NCI-H2171 treated with DMSO at 0.1 percent for 48 hours (cell line): ENCODE measurements around the gene ANTXRL.
"Not testable (repeated sequence)": the region's sequence is repeated elsewhere in the genome, so short reads cannot be mapped to it uniquely, and the experiment has no call there.

Experiments used
- DNase-seq: peaks from one replicate; lab custom pipeline; 2025; lab: John Stamatoyannopoulos, UW

ANTXRL gene

DNA sequence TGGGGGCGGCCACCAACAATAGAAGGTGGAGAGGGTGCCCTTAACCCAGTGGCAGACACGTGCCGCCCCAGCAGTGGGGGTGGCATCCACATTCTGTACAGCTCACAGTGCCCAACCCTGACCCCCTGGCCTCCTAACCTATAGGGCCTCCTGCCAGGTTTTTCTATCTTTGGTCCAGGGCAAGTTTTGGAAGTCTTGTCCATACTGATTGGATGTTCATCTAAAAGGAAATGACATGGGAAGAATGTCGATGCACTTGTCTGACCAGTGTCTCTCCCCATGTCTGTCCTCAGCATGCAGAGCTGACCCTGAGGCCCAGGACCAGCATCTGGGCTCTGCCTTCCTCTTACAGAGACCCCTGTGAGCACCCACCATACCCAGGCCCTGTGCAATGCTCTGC is 32.3 kb upstream of the ANTXRL start:
- no peak for DNase-seq

DNA sequence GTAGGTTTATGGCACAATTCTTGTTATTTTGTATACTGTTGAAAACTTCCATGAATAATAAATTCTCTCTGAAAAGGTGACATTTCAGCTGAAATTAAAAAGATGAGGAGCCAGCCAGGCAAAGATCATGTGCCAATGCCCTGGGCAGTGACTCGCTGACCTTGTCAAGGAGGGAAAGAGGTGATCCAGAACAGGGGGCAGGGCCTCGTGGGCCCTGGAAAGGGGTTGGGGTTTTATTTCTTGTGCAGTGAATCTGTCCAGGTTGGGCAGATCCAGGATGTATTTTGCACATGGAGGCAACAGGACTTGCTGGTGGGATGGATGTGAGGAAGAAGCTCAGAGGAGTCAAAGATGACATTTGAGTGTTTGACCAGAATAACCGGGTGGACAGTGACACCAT is 31.6 kb upstream of the ANTXRL start:
- not testable (repeated sequence) for DNase-seq

- DNase-seq: peak; percentile 32
These were observed 30.7 kb upstream of the ANTXRL start for GRCh38 chr10:46255801-46256747.

- DNase-seq: no peak
These were observed 29.7 kb upstream of the ANTXRL start for GRCh38 chr10:46257099-46257498.

GRCh38 chr10:46262906-46263560 is 23.8 kb upstream of the ANTXRL start:
- not testable (repeated sequence) for DNase-seq

DNA sequence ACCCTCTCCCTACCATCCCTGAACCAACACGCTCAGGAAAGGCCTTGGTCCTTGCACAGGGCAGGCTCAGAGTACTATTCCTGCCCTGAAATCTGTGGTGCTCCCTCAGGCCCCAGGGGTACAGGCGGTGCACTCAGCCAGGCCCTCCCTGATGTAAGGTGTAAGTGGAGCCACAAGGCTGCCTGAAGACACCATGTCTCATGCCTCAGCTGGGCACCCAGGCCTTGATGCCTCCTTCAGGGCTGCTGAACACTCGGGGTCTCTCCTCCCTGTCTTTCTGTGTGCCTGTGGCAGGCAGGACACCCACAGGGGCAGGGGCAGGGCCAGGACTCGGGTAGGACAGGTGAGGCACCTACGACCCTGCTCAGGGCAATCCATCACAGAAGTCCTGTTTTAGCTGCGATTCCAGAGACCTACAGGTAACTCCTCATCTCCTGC is 22.9 kb upstream of the ANTXRL start:
- DNase-seq: no peak

GRCh38 chr10:46264336-46264735 is 22.5 kb upstream of the ANTXRL start:
- DNase-seq: no peak

DNA sequence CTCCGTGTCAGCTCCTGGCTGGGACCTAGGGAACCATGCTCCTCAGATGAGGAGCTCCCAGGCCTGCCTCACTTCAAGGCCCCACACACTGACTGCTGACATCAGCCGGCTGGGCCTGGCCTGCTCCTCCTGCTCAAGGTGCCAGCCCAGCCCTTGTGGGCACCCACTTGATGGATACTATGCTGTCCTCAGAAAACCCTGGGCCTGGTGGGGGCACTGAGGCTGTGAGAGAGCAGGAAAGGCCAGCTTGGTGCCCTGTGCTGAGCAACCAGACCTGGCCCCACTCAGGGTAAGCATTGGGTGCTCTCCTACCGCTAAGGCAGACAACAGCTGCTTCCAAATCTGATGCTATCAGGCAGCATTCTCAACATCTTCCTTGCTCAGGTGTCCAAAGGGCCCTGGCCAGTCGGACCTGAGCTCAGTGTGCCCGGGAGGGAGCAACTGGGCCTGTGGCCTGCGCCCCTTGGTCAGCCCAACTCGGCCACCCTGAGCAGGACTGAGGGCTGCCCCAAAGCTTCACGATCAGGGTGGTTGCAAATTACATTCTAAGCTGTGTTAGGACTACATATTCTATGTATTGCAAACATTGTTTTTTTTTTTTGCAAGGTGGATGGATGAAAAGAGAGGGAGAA is 21.9 kb upstream of the ANTXRL start:
- DNase-seq: no peak

DNA sequence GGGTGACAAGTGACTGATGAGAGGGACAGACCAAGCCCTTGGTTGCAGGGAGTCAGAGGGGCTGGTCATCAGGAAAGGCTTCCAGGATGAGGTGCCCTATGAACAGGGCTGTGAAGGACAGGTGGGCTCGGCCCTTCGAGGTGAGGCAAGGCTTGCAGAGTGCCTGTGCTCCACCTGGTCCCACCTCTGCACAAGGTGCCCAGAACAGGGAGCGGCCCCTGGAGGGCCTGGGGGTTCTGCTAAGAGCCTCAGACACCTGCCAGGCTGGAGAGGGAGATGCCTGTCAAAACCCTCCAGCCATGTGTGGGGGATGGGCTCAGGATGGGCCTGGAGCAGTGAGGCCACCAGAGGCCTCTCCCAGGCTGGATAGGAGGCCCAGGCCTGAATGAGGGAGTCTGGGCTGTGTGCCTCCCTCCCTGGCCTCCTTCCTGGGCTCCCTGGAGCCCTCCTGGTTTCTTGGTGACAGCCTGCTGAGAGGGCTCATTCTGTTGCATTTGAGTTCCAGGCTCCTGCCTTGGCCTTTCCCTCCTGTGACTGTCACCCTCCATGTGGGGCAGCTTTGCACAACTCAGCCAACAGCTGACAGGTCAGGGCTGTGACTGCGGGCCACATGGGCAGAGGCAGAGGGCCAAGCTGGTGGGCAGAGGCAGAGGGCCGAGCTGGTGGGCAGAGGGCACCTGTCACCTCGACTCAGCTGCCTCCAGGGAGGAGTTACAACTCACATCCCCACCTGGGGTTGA is 21.1 kb upstream of the ANTXRL start:
- DNase-seq: not testable (repeated sequence)

- DNase-seq: peak; percentile 87
These were observed 20.4 kb upstream of the ANTXRL start for GRCh38 chr10:46266306-46266985.

DNA sequence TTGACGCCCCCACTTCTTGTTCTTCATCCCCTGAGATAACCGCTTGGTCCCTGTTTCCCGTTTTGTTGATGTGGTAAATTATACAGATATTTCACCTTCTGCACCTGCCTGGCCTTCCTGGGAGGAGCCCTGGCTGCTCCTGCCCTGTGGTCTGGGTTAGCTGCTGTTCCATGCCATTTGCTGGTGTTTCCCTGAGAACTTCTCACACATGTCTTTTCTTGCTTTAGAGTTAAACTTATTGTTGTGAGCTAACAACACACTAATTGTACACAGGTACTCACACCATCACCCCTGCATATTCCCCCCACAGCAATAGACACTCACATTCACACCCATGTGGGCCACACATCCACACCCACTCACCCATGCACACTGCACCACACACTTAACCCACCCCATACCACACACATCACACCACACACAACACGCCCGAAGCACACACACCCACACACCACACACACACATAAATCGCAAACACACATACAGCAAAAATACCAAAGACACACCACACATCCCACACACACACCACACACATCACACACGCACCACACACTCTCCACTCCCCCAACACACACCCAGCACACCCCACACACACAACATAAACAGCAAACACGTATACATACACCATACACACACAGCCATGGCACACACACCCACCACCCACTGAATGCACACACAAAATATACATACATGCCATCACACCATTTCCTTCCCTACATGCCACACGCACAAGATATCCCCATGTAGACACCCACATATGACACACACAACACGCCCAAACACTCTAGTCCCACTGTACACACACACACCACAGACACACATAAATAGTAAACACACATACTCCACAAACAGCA is 19.4 kb upstream of the ANTXRL start:
- DNase-seq: no peak

GRCh38 chr10:46268076-46268881 is 18.5 kb upstream of the ANTXRL start:
- no peak for DNase-seq

DNA sequence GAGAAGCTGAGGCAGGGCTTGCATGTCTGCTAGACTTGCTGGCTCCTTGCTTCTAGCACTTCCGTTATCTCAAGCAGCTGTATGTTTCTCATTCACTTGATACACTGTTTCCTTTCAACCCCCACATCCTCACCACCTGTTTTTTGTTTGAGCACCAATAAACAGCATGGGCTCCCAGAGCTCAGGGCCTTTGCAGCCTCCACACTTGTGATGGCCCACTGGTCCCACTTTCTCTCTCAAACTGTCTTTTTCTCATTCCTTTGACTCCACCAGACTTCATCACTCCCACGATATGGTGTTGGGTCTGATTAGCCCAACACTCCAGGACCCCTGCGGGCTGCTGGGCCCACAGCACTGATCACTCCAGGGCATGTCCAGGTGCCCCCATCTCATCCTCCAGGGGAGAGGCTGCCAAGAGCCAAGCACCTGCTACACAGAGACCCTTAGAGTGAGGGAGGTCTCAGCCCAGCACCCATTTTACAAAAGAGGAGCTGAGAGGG is 17.2 kb upstream of the ANTXRL start:
- DNase-seq: peak; percentile 29

DNA sequence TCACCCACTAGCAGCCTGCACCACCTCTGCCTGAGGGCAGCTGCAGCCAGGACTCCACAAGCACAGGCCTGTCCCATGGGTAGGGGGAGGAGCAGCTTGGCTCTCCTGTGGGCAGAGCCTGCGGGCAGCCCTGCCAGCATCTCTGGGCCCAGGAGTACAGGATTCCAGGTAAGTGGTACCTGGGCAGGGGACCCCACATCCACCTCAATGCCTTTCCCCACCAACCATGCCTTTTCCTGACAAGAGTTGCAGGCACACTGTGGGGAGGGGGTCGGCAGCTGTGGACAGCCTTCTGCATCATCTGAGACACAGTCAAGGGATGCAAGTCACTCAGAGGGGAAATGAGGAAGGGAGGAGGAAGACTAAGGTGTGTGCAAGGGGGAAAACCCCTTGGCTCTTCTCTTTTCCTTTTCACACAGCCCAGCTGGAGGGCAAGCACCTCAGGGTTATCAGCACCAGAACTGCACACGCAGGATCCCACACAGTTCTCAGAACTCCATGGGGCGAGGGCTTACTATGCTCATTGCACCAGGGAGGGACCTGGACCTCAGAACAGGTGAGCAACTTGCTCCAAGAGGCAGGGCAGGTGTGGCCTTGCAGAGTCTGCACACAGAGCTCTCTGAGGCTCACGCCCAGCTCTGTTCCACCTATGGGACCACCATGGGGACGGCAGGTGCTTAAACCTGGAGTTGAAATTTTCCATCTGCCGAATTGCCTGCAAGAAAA is 16.5 kb upstream of the ANTXRL start:
- DNase-seq: no peak

- not testable (repeated sequence) for DNase-seq
These were observed 15.8 kb upstream of the ANTXRL start for GRCh38 chr10:46270963-46271530.

DNA sequence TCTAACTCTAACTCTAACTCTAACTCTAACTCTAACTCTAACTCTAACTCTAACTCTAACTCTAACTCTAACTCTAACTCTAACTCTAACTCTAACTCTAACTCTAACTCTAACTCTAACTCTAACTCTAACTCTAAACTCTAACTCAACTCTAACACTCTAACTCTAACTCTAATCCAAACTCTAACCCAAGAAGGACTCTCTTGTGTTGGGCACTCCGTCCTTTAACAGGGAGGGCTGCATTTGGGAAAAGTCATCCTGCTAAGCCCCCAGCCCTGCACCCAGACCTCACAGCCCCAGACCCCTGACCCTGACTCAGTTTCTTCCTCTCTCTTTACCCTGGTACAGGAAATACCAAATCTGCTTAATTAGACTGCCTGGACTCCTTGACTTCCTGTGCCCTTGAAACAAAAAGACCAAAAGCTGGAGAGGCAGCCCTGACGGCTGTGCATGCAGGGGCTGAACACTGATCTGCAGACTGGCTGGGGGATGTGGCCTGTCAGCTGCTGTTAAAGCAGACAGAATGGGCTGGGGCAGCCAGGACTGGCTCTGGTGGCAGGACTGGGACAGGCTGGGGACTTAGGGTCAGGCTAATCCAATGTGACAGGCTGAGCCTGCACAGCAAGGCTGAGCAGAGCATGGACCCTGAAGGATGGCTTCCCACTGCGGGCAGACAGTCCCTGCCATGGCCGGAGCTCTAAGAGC is 14.8 kb upstream of the ANTXRL start:
- not testable (repeated sequence) for DNase-seq

DNA sequence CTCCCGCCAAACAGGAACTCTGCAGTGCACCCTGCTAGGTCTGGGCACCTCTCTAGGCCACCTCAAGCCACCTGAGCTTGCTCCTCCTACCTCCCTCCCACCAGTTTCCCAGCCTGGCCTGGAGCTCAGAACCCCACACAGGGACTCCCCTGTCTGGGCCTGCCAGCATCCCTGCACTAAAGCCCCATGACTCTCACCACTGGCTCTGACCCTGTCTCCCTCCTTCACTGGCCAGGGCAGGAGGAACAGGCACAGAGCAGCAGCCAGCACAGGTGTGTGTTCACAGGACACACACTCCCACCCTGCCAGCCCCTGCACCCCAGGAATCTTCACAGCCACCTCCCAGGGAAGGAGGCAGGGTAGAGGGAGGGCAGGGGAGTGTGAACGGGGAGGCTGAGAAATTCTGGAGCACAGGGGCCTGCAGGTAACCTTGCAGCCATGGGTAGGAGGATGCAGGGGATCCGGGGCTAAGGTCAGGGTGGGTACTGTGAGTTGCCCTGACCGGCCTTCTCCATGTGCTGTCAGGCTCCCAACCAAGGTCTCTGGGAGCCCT is 13.9 kb upstream of the ANTXRL start:
- no peak for DNase-seq
